CD4-positive, alpha-beta T cell (primary cell): Measurements from ENCODE around the gene ARHGEF10L. TPM values are rescaled to one million over a fixed set of nuclear protein-coding genes. Genes with fewer than 3 reads are reported as not detected.

ENCODE experiments used
- ATAC-seq: fragments of 200-7000 bp; cut with Tn5 transposase; one replicate; pipeline ENCODE4 v1.10.0; 2022; ENCODE audit warnings: mild to moderate bottlenecking; ENCODE audit not compliant: poor library complexity
- CTCF ChIA-PET: fragments of 350-600 bp; sonication (Branson Sonifier 250); formaldehyde crosslinking; loops from one replicate; lab custom pipeline; 2021; ENCODE audit warnings: antibody characterized with exemption, inconsistent platforms; lab: Charles Lee
- POLR2A ChIA-PET: fragments of 350-600 bp; sonication (Branson Sonifier 250); formaldehyde crosslinking; loops from one replicate; lab custom pipeline; 2021; ENCODE audit warnings: antibody characterized with exemption, inconsistent platforms; lab: Charles Lee
- DNase-seq, 14 experiments: peaks; one replicate each; pipeline ENCODE4 v3.0.0-alpha.2; 2013 to 2020; ENCODE audit warnings: mixed read lengths in 2 of 14
- H3K27ac ChIP-seq, 2 donors: one replicate each; pipeline versions ENCODE4 v1.5.1 to v1.7.0; 2013; ENCODE audit warnings: low read length in 2 of 2, low read depth in 1 of 2, mild to moderate bottlenecking in 1 of 2
- H3K27me3 ChIP-seq, 2 experiments: 1 replicate in 1 of 2; 2 replicates in 1 of 2; pipeline versions ENCODE4 v1.6.1 to v1.7.0; 2013; ENCODE audit warnings: low read length in 2 of 2, control low read depth in 1 of 2, mild to moderate bottlenecking in 1 of 2, moderate library complexity in 1 of 2; ENCODE audit not compliant: insufficient read depth in 2 of 2, control insufficient read depth in 1 of 2
- H3K36me3 ChIP-seq: one replicate; pipeline ENCODE4 v1.6.1; 2013; ENCODE audit warnings: low read length, control low read depth; ENCODE audit not compliant: insufficient read depth
- H3K4me1 ChIP-seq: one replicate; pipeline ENCODE4 v1.6.1; 2013; ENCODE audit warnings: low read length, control low read depth; ENCODE audit not compliant: insufficient read depth
- H3K4me3 ChIP-seq: one replicate; pipeline ENCODE4 v1.5.1; 2013; ENCODE audit warnings: mild to moderate bottlenecking, low read length, moderate library complexity
- H3K9me3 ChIP-seq, 2 experiments: 1 replicate in 1 of 2; 2 replicates in 1 of 2; pipeline versions ENCODE4 v1.6.1 to v1.7.0; 2013; ENCODE audit warnings: low read length in 2 of 2, mild to moderate bottlenecking in 2 of 2, control low read depth in 1 of 2, moderate library complexity in 1 of 2; ENCODE audit not compliant: control insufficient read depth in 1 of 2, insufficient read depth in 1 of 2
- H3K27ac Mint-ChIP-seq: one replicate; pipeline ENCODE4 v1.8.0; 2020; ENCODE audit warnings: mixed read lengths
- H3K27me3 Mint-ChIP-seq: one replicate; pipeline ENCODE4 v1.8.0; 2021; ENCODE audit warnings: mixed read lengths
- H3K36me3 Mint-ChIP-seq: one replicate; pipeline ENCODE4 v1.8.0; 2021; ENCODE audit warnings: low read depth, mixed read lengths
- H3K4me1 Mint-ChIP-seq: one replicate; pipeline ENCODE4 v1.8.0; 2021; ENCODE audit warnings: low read depth, mixed read lengths
- H3K4me3 Mint-ChIP-seq: one replicate; pipeline ENCODE4 v1.8.0; 2020; ENCODE audit warnings: mild to moderate bottlenecking, mixed read lengths
- H3K9me3 Mint-ChIP-seq: one replicate; pipeline ENCODE4 v1.8.0; 2020; ENCODE audit warnings: mixed read lengths
- CTCF ChIP-seq: fragments of 200-600 bp; IDR thresholded peaks from one replicate; pipeline ENCODE4 v1.8.0; 2022; ENCODE audit warnings: antibody characterized with exemption, mild to moderate bottlenecking
- intact Hi-C, 2 experiments: fragments of 100-400 bp; cut with DNase I in 1 of 2; cut with micrococcal nuclease in 1 of 2; formaldehyde crosslinking; loops; one replicate each; pipeline versions ENCODE4 v1.15.1 to v1.9.0; 2023 to 2025; cut with DNase I, micrococcal nuclease
- total RNA-seq, 174 experiments: library from RNA in 2 of 174; stranded (reverse) in 2 of 174; gene quantifications; one replicate each; pipeline ENCODE4 v1.2.3 and lab custom pipeline; 2021 to 2026

The ARHGEF10L gene
- total RNA-seq, 2 experiments from 2014 or later: 0.11 to 0.22 TPM

GRCh38 chr1:17678011-17678410, 138.5 kb downstream of the ARHGEF10L start:
- CTCF ChIA-PET: no interaction called here
- ATAC-seq: no peak
- H3K27ac Mint-ChIP-seq: no peak overlapping the region

GRCh38 chr1:17679856-17680255, 140.4 kb downstream of the ARHGEF10L start:
- H3K27ac Mint-ChIP-seq: no peak overlapping the region
- no peak for TF ChIP-seq CTCF
- H3K9me3 Mint-ChIP-seq: no peaks in the 10 kb centered on the region
- no peak overlapping the region for H3K4me3 Mint-ChIP-seq
- ChIA-PET CTCF (interaction anchor here (0.8 kb wide), 1 partner anchor 24 kb away, joined by 3 read pairs; no protein-coding TSS in a partner anchor), POLR2A (no interaction called here)
- Histone ChIP-seq H3K4me1 (no peaks in the 10 kb centered on the region), H3K9me3 (peaks cover 0 to 4% of the 10 kb centered on the region in 2 experiments), H3K4me3 (no peak overlapping the region), H3K36me3 (no peaks in the 10 kb centered on the region), H3K27ac (no peak overlapping the region), H3K27me3 (no peaks in the 10 kb centered on the region)
- DNase-seq: no peak
- intact Hi-C loops: no loop called here
- ATAC-seq: no peak
- H3K27me3 Mint-ChIP-seq: peaks cover 6% of the 10 kb centered on the region
- H3K36me3 Mint-ChIP-seq: no peaks in the 10 kb centered on the region
- no peaks in the 10 kb centered on the region for H3K4me1 Mint-ChIP-seq

More at GRCh38 chr1:17678011-17678410, 138.5 kb downstream of the ARHGEF10L start:
- no peaks in the 10 kb centered on the region for H3K27me3 ChIP-seq
- no peak for DNase-seq
- no peak overlapping the region for H3K4me3 ChIP-seq
- intact Hi-C loops: no loop called here
- H3K36me3 ChIP-seq: no peaks in the 10 kb centered on the region
- H3K4me3 Mint-ChIP-seq: no peak overlapping the region
- no peaks in the 10 kb centered on the region for H3K4me1 ChIP-seq
- no peaks in the 10 kb centered on the region for H3K9me3 Mint-ChIP-seq
- no peaks in the 10 kb centered on the region for H3K4me1 Mint-ChIP-seq
- no peaks in the 10 kb centered on the region for H3K36me3 Mint-ChIP-seq
- H3K27ac ChIP-seq: no peak overlapping the region
- no peak for TF ChIP-seq CTCF
- H3K9me3 ChIP-seq: peaks cover 0 to 4% of the 10 kb centered on the region in 2 experiments
- POLR2A ChIA-PET: no interaction called here
- H3K27me3 Mint-ChIP-seq: peaks cover 10% of the 10 kb centered on the region

- no peak overlapping the region for H3K4me3 Mint-ChIP-seq
- H3K4me1 Mint-ChIP-seq: no peaks in the 10 kb centered on the region
- Histone ChIP-seq H3K4me3 (no peak overlapping the region), H3K4me1 (no peaks in the 10 kb centered on the region), H3K27me3 (no peaks in the 10 kb centered on the region), H3K9me3 (peaks cover 0 to under 1% of the 10 kb centered on the region in 2 experiments), H3K27ac (no peak overlapping the region), H3K36me3 (no peaks in the 10 kb centered on the region)
- no peak overlapping the region for H3K27ac Mint-ChIP-seq
- ChIA-PET CTCF (interaction anchor here (0.8 kb wide), 1 partner anchor 25 kb away, joined by 3 read pairs; no protein-coding TSS in a partner anchor), POLR2A (no interaction called here)
- intact Hi-C loops: no loop called here
- TF ChIP-seq CTCF: no peak
- peaks cover 8% of the 10 kb centered on the region for H3K27me3 Mint-ChIP-seq
- ATAC-seq (no peak), DNase-seq (no peak)
- no peaks in the 10 kb centered on the region for H3K36me3 Mint-ChIP-seq
- no peaks in the 10 kb centered on the region for H3K9me3 Mint-ChIP-seq
These were observed 140.8 kb downstream of the ARHGEF10L start for GRCh38 chr1:17680308-17680707.
